HepG2 (cell line): Measurements from ENCODE around the gene APLP1. TPM values are rescaled to one million over a fixed set of nuclear protein-coding genes. Genes with fewer than 3 reads are reported as not detected.

Experiments used
- CENPBD1 ChIP-seq: sonication (generic); formaldehyde crosslinking; IDR thresholded peaks from 2 replicates; pipeline ENCODE4 v1.8.0; 2022; ENCODE audit warnings: missing genetic modification reagents, low read depth, mild to moderate bottlenecking, borderline replicate concordance
- E2F5 ChIP-seq: sonication (generic); formaldehyde crosslinking; conservative IDR thresholded peaks from 2 replicates; pipeline ENCODE4 v1.4.0; 2020; ENCODE audit warnings: missing genetic modification reagents
- FOXK1 ChIP-seq: sonication (generic); formaldehyde crosslinking; IDR thresholded peaks from 2 replicates; pipeline ENCODE4 v1.4.0; 2020; ENCODE audit warnings: low read depth, missing genetic modification reagents, borderline replicate concordance
- GABPA ChIP-seq, 2 experiments: IDR thresholded peaks; 2 replicates each; pipeline ENCODE4 v1.6.1; 2011 to 2016; ENCODE audit warnings: low read depth in 2 of 2, low read length in 1 of 2, missing biosample characterization in 1 of 2, missing genetic modification characterization in 1 of 2
- JUND ChIP-seq: sonication (generic); formaldehyde crosslinking; IDR thresholded peaks from 2 replicates; pipeline ENCODE4 v1.8.0; 2022; ENCODE audit warnings: mild to moderate bottlenecking, missing genetic modification reagents
- NCOA1 ChIP-seq: sonication (generic); formaldehyde crosslinking; IDR thresholded peaks from 2 replicates; pipeline ENCODE4 v1.9.0; 2021; ENCODE audit warnings: missing genetic modification reagents
- NCOA5 ChIP-seq: sonication (generic); formaldehyde crosslinking; IDR thresholded peaks from 2 replicates; pipeline ENCODE4 v1.4.0; 2020; ENCODE audit warnings: missing genetic modification reagents
- SATB2 ChIP-seq: sonication (generic); formaldehyde crosslinking; IDR thresholded peaks from 2 replicates; pipeline ENCODE4 v1.5.0; 2020; ENCODE audit warnings: missing genetic modification reagents
- SNAPC2 ChIP-seq: sonication (generic); formaldehyde crosslinking; IDR thresholded peaks from 2 replicates; pipeline ENCODE4 v1.8.1; 2022; ENCODE audit warnings: mild to moderate bottlenecking, missing genetic modification reagents
- SOX6 ChIP-seq, 2 experiments: fragments of 450-650 bp in 1 of 2; sonication (generic) in 1 of 2; formaldehyde crosslinking in 1 of 2; IDR thresholded peaks; 2 replicates each; pipeline versions ENCODE4 v1.4.0 to v1.6.1; 2017 to 2020; ENCODE audit warnings: antibody characterized with exemption in 1 of 2, mild to moderate bottlenecking in 1 of 2, missing genetic modification reagents in 1 of 2
- TMF1 ChIP-seq: sonication (generic); formaldehyde crosslinking; IDR thresholded peaks from 2 replicates; pipeline ENCODE4 v1.8.1; 2022; ENCODE audit warnings: low read depth, missing genetic modification reagents
- U2AF2 ChIP-seq: fragments of 200-400 bp; formaldehyde crosslinking; IDR thresholded peaks from 2 replicates; pipeline ENCODE4 v1.6.1; 2017; ENCODE audit warnings: low read depth, mild to moderate bottlenecking, low read length
- ZBTB8A ChIP-seq: sonication (generic); formaldehyde crosslinking; IDR thresholded peaks from 2 replicates; pipeline ENCODE4 v1.4.0; 2020; ENCODE audit warnings: mild to moderate bottlenecking, low read depth, missing genetic modification reagents, borderline replicate concordance
- ZFP36L1 ChIP-seq: sonication (generic); formaldehyde crosslinking; IDR thresholded peaks from 2 replicates; pipeline ENCODE4 v1.8.0; 2022; ENCODE audit warnings: mild to moderate bottlenecking, missing genetic modification reagents, moderate library complexity
- ZNF10 ChIP-seq: sonication (generic); formaldehyde crosslinking; IDR thresholded peaks from 2 replicates; pipeline ENCODE4 v1.4.0; 2020; ENCODE audit warnings: mild to moderate bottlenecking, low read depth, missing genetic modification reagents, borderline replicate concordance
- ZNF317 ChIP-seq: sonication (generic); formaldehyde crosslinking; IDR thresholded peaks from 2 replicates; pipeline ENCODE4 v1.5.0; 2020; ENCODE audit warnings: mild to moderate bottlenecking, missing genetic modification reagents
- ZNF329 ChIP-seq: sonication (generic); formaldehyde crosslinking; IDR thresholded peaks from 2 replicates; pipeline ENCODE4 v1.9.0; 2021; ENCODE audit warnings: low read depth, mild to moderate bottlenecking, missing genetic modification reagents
- ZNF331 ChIP-seq: sonication (generic); formaldehyde crosslinking; IDR thresholded peaks from 2 replicates; pipeline ENCODE4 v1.4.0; 2020; ENCODE audit warnings: missing genetic modification reagents
- ZNF556 ChIP-seq: sonication (generic); formaldehyde crosslinking; IDR thresholded peaks from 2 replicates; pipeline ENCODE4 v1.4.0; 2020; ENCODE audit warnings: mild to moderate bottlenecking, missing genetic modification reagents, borderline replicate concordance
- ZNF570 ChIP-seq: sonication (generic); formaldehyde crosslinking; IDR thresholded peaks from 2 replicates; pipeline ENCODE4 v1.4.0; 2020; ENCODE audit warnings: mild to moderate bottlenecking, missing genetic modification reagents, borderline replicate concordance
- ZNF605 ChIP-seq: sonication (generic); formaldehyde crosslinking; IDR thresholded peaks from 2 replicates; pipeline ENCODE4 v1.8.0; 2022; ENCODE audit warnings: mild to moderate bottlenecking, missing genetic modification reagents
- ZNF737 ChIP-seq: sonication (generic); formaldehyde crosslinking; IDR thresholded peaks from 2 replicates; pipeline ENCODE4 v1.5.0; 2020; ENCODE audit warnings: missing genetic modification reagents, mild to moderate bottlenecking, borderline replicate concordance
- ZNF761 ChIP-seq: sonication (generic); formaldehyde crosslinking; conservative IDR thresholded peaks from 2 replicates; pipeline ENCODE4 v1.4.0; 2020; ENCODE audit warnings: mild to moderate bottlenecking, missing genetic modification reagents
- ZNF816 ChIP-seq: sonication (generic); formaldehyde crosslinking; IDR thresholded peaks from 2 replicates; pipeline ENCODE4 v1.8.0; 2022; ENCODE audit warnings: missing genetic modification reagents, mild to moderate bottlenecking, borderline replicate concordance
- ZSCAN20 ChIP-seq: sonication (generic); formaldehyde crosslinking; IDR thresholded peaks from 2 replicates; pipeline ENCODE4 v1.4.0; 2020; ENCODE audit warnings: missing genetic modification reagents, mild to moderate bottlenecking, borderline replicate concordance
- polyA plus RNA-seq, 8 experiments: library from polyadenylated mRNA; depleted of rRNA in 3 of 8; stranded (reverse) in 7 of 8; unstranded in 1 of 8; fragments of >200 nt; fragmentation: Illumina TruSeq in 4 of 8; extraction: Trizol in 4 of 8; gene quantifications; 2 replicates each; pipeline versions ENCODE4 v1.2.1 to v1.2.3, GENCODE V29; 2011 to 2016; ENCODE audit warnings: low read depth in 4 of 8, missing spikeins in 1 of 8, mixed read lengths in 1 of 8; ENCODE audit not compliant: insufficient read depth in 1 of 8
- total RNA-seq, 5 experiments: library from RNA; depleted of rRNA; stranded (reverse); fragments of >200 nt; fragmentation: Illumina TruSeq; extraction: Trizol; gene quantifications; 2 replicates each; pipeline ENCODE4 v1.2.3, GENCODE V29; 2016; ENCODE audit warnings: low read depth in 1 of 5
- TF ChIP-seq, protein P1 (sequence below): sonication (generic); formaldehyde crosslinking; IDR thresholded peaks from 2 replicates; pipeline ENCODE4 v1.5.0; 2020; ENCODE audit warnings: mild to moderate bottlenecking, missing genetic modification reagents

The APLP1 gene
- total and polyA plus RNA-seq, 2 of the 13 experiments (the other 11 are each of a cell fraction or from before 2014, with no cell fraction given), result 2.0 to 2.9 TPM

GRCh38 chr19:35828692-35829301 is 39.6 kb upstream of the APLP1 start (continued):
- TF ChIP-seq SATB2 (CRISPR knock-in tag), result peak; percentile 95
- TF ChIP-seq NCOA5, result no peak
- TF ChIP-seq ZFP36L1 (CRISPR knock-in tag), result no peak
- TF ChIP-seq JUND (CRISPR knock-in tag), result peak; percentile 64; the same call in 1 of the 2 replicates
- no peak for TF ChIP-seq CENPBD1 (CRISPR knock-in tag)
- no peak for TF ChIP-seq U2AF2
- TF ChIP-seq ZBTB8A, result no peak; the same call in 1 of the 2 replicates
- TF ChIP-seq ZNF761, result 0 out of 2 replicates have a peak, but pooled peaks have one; percentile 46
- TF ChIP-seq GABPA (IDR thresholded peaks at IDR 0.05; ENCODE audit: low read depth, low read length), result no peak
- TF ChIP-seq GABPA (CRISPR knock-in tag; IDR thresholded peaks at IDR 0.05; ENCODE audit: low read depth), result no peak
- TF ChIP-seq FOXK1, result peak; percentile 91; the same call in 1 of the 2 replicates
- peak; percentile 76; the same call in 1 of the 2 replicates for TF ChIP-seq ZNF317 (CRISPR knock-in tag)
- TF ChIP-seq SNAPC2 (CRISPR knock-in tag), result 0 out of 2 replicates have a peak, but pooled peaks have one; percentile 29
- no peak for TF ChIP-seq SOX6 (IDR thresholded peaks at IDR 0.05)
- no peak for TF ChIP-seq SOX6 (CRISPR knock-in tag; IDR thresholded peaks at IDR 0.05)
- peak; percentile 77; the same call in 1 of the 2 replicates for TF ChIP-seq ZNF605 (CRISPR knock-in tag)
- TF ChIP-seq TMF1 (CRISPR knock-in tag), result peak; percentile 96
- TF ChIP-seq ZSCAN20, result no peak
- TF ChIP-seq NCOA1 (CRISPR knock-in tag), result no peak
- peak; percentile 47; the same call in 1 of the 2 replicates for TF ChIP-seq ZNF556 (CRISPR knock-in tag)
- TF ChIP-seq ZNF816 (CRISPR knock-in tag), result no peak
- no peak for TF ChIP-seq ZNF10 (CRISPR knock-in tag)
- peak; percentile 75; the same call in 1 of the 2 replicates for TF ChIP-seq E2F5 (CRISPR knock-in tag)
- TF ChIP-seq, protein P1, sequence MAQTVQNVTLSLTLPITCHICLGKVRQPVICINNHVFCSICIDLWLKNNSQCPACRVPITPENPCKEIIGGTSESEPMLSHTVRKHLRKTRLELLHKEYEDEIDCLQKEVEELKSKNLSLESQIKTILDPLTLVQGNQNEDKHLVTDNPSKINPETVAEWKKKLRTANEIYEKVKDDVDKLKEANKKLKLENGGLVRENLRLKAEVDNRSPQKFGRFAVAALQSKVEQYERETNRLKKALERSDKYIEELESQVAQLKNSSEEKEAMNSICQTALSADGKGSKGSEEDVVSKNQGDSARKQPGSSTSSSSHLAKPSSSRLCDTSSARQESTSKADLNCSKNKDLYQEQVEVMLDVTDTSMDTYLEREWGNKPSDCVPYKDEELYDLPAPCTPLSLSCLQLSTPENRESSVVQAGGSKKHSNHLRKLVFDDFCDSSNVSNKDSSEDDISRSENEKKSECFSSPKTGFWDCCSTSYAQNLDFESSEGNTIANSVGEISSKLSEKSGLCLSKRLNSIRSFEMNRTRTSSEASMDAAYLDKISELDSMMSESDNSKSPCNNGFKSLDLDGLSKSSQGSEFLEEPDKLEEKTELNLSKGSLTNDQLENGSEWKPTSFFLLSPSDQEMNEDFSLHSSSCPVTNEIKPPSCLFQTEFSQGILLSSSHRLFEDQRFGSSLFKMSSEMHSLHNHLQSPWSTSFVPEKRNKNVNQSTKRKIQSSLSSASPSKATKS, result 0 out of 2 replicates have a peak, but pooled peaks have one; percentile 54
- TF ChIP-seq ZNF570 (CRISPR knock-in tag), result no peak
- peak; percentile 85 for TF ChIP-seq ZNF329 (CRISPR knock-in tag)
- 0 out of 2 replicates have a peak, but pooled peaks have one; percentile 68 for TF ChIP-seq ZNF737 (CRISPR knock-in tag)
- TF ChIP-seq ZNF331 (CRISPR knock-in tag), result peak; percentile 97
